ENCODE measurements around the gene ULK3. TPM values are rescaled to one million over a fixed set of nuclear protein-coding genes. Genes with fewer than 3 reads are reported as not detected.

The ULK3 gene
- total and polyA plus RNA-seq, 2 donors (not counting 1 experiment from before 2014, with no cell fraction given): 51.1 to 108 TPM

GRCh38 chr15:74817370-74817737 lies 25.6 kb downstream of the ULK3 start:
- DNase-seq (no peak), ATAC-seq (ENCODE audit: low read depth) (no peak)
- Histone ChIP-seq H3K4me1 (ENCODE audit: control insufficient read depth in 2 of 2, insufficient read depth in 2 of 2, low read length in 2 of 2) (peaks cover 35 to 52% of the 10 kb centered on the region in 2 donors), H4K20me1 (ENCODE audit: control insufficient read depth, insufficient read depth, low read length, poor library complexity, severe bottlenecking) (no peaks in the 10 kb centered on the region), H3K4me2 (replicated peaks; ENCODE audit: low read depth, low read length, poor library complexity, severe bottlenecking) (no peak overlapping the region), H3K27ac (ENCODE audit: low read length in 2 of 2) (no peak overlapping the region), H3K9me3 (ENCODE audit: control extremely low read depth in 1 of 3, control insufficient read depth in 2 of 3, insufficient read depth in 1 of 3, low read length in 2 of 3) (no peaks in the 10 kb centered on the region), H2AFZ (ENCODE audit: insufficient read depth, low read depth, low read length, poor library complexity, severe bottlenecking) (no peak overlapping the region), H3K27me3 (replicated peaks in 1 of 4; ENCODE audit: control extremely low read depth in 1 of 4, control insufficient read depth in 3 of 4, insufficient read depth in 4 of 4, low read length in 3 of 4) (peaks cover 0 to 11% (median 2%) of the 10 kb centered on the region in 4 experiments), H3K36me3 (replicated peaks in 1 of 2; ENCODE audit: control extremely low read depth in 1 of 2, control insufficient read depth in 1 of 2, extremely low read depth in 1 of 2, insufficient read depth in 2 of 2, low read length in 1 of 2) (no peaks in the 10 kb centered on the region), H3K9ac (ENCODE audit: low read length) (no peak overlapping the region), H3K4me3 (ENCODE audit: control extremely low read depth in 1 of 5, extremely low read depth in 1 of 5, insufficient read depth in 1 of 5, low read depth in 2 of 5, low read length in 4 of 5) (no peak overlapping the region), H3K79me2 (ENCODE audit: control insufficient read depth, insufficient read depth, low read length) (peaks cover 23% of the 10 kb centered on the region)
- Mint-ChIP-seq H3K4me3 (no peak overlapping the region), H3K4me1 (peaks cover 45% of the 10 kb centered on the region), H3K9me3 (ENCODE audit: insufficient read depth) (no peaks in the 10 kb centered on the region), H3K27ac (no peak overlapping the region), H3K27me3 (no peaks in the 10 kb centered on the region)
- POLR2A ChIA-PET: no interaction called here
- TF ChIP-seq CTCF (IDR thresholded peaks at IDR 0.05): no peak
- TF ChIP-seq EZH2 (IDR thresholded peaks at IDR 0.05; ENCODE audit: borderline replicate concordance, insufficient read depth, low read depth, low read length, poor library complexity, severe bottlenecking): no peak
- intact Hi-C loops (cut with micrococcal nuclease): no loop called here
- CTCF ChIA-PET: interaction anchor here (1.0 kb wide), 2 partner anchors 16 to 24 kb away, joined by 3 read pairs; no protein-coding TSS in a partner anchor
- WGBS (ENCODE audit: insufficient coverage): 66% methylated on average over 9 of the region's 9 CpGs

GRCh38 chr15:74816624-74817369 lies 26.2 kb downstream of the ULK3 start:
- Histone ChIP-seq H2AFZ (ENCODE audit: insufficient read depth, low read depth, low read length, poor library complexity, severe bottlenecking) (no peak overlapping the region), H3K27ac (ENCODE audit: low read length in 2 of 2) (no peak overlapping the region), H3K27me3 (replicated peaks in 1 of 4; ENCODE audit: control extremely low read depth in 1 of 4, control insufficient read depth in 3 of 4, insufficient read depth in 4 of 4, low read length in 3 of 4) (peaks cover 0 to 11% (median 2%) of the 10 kb centered on the region in 4 experiments), H3K4me1 (ENCODE audit: control insufficient read depth in 2 of 2, insufficient read depth in 2 of 2, low read length in 2 of 2) (peaks cover 33 to 49% of the 10 kb centered on the region in 2 donors), H3K36me3 (replicated peaks in 1 of 2; ENCODE audit: control extremely low read depth in 1 of 2, control insufficient read depth in 1 of 2, extremely low read depth in 1 of 2, insufficient read depth in 2 of 2, low read length in 1 of 2) (no peaks in the 10 kb centered on the region), H3K9me3 (ENCODE audit: control extremely low read depth in 1 of 3, control insufficient read depth in 2 of 3, insufficient read depth in 1 of 3, low read length in 2 of 3) (no peaks in the 10 kb centered on the region), H3K4me3 (ENCODE audit: control extremely low read depth in 1 of 5, extremely low read depth in 1 of 5, insufficient read depth in 1 of 5, low read depth in 2 of 5, low read length in 4 of 5) (no peak overlapping the region), H3K79me2 (ENCODE audit: control insufficient read depth, insufficient read depth, low read length) (peaks cover 21% of the 10 kb centered on the region), H3K9ac (ENCODE audit: low read length) (no peak overlapping the region), H3K4me2 (replicated peaks; ENCODE audit: low read depth, low read length, poor library complexity, severe bottlenecking) (no peak overlapping the region), H4K20me1 (ENCODE audit: control insufficient read depth, insufficient read depth, low read length, poor library complexity, severe bottlenecking) (no peaks in the 10 kb centered on the region)
- ChIA-PET CTCF (interaction anchor here (1.0 to 1.3 kb wide), 4 partner anchors 17 to 134 kb away, joined by 3 to 5 read pairs (median 4); no protein-coding TSS in a partner anchor), POLR2A (no interaction called here)
- no peak for ATAC-seq (ENCODE audit: low read depth)
- Mint-ChIP-seq H3K4me3 (no peak overlapping the region), H3K27me3 (no peaks in the 10 kb centered on the region), H3K9me3 (ENCODE audit: insufficient read depth) (no peaks in the 10 kb centered on the region), H3K4me1 (peaks cover 40% of the 10 kb centered on the region), H3K27ac (no peak overlapping the region)
- TF ChIP-seq CTCF (IDR thresholded peaks at IDR 0.05) (no peak), EZH2 (IDR thresholded peaks at IDR 0.05; ENCODE audit: borderline replicate concordance, insufficient read depth, low read depth, low read length, poor library complexity, severe bottlenecking) (no peak)
- intact Hi-C loops (cut with micrococcal nuclease): no loop called here
- DNase-seq: no peak
- 87% methylated on average over 10 of the region's 19 CpGs for WGBS (ENCODE audit: insufficient coverage)
